Spinal cord (tissue), 10 donors: ENCODE measurements around the gene SRP72. TPM values are rescaled to one million over a fixed set of nuclear protein-coding genes. Genes with fewer than 3 reads are reported as not detected.

Experiments used
- DNase-seq, 6 donors: peaks; one replicate each; pipeline versions ENCODE4 v3.0.0 to v3.0.0-alpha.2; 2013 to 2015; ENCODE audit warnings: low spot score in 6 of 6, low read depth in 4 of 6
- H3K27ac ChIP-seq: one replicate; pipeline ENCODE4 v1.5.1; 2013; ENCODE audit warnings: low read depth, low read length, control low read depth
- H3K27me3 ChIP-seq: one replicate; pipeline ENCODE4 v1.6.1; 2013; ENCODE audit warnings: low read length; ENCODE audit not compliant: control insufficient read depth, insufficient read depth
- H3K36me3 ChIP-seq: one replicate; pipeline ENCODE4 v1.6.1; 2013; ENCODE audit warnings: low read length; ENCODE audit not compliant: control insufficient read depth, insufficient read depth
- H3K4me1 ChIP-seq: one replicate; pipeline ENCODE4 v1.6.1; 2013; ENCODE audit warnings: low read length; ENCODE audit not compliant: control insufficient read depth, insufficient read depth
- H3K4me3 ChIP-seq: one replicate; pipeline ENCODE4 v1.5.1; 2013; ENCODE audit warnings: low read depth, low read length, control low read depth
- H3K9me3 ChIP-seq: one replicate; pipeline ENCODE4 v1.6.1; 2013; ENCODE audit warnings: low read length; ENCODE audit not compliant: control insufficient read depth, insufficient read depth
- WGBS: methylation state at CpG from one replicate; pipeline ENCODE4 v1.1.5; 2013; ENCODE audit warnings: missing lambda C conversion rate; ENCODE audit not compliant: insufficient coverage; 5-methylcytosine and 5-hydroxymethylcytosine counted together
- polyA plus RNA-seq, 2 donors: library from polyadenylated mRNA; unstranded; fragments of 120-200 nt; gene quantifications; one replicate each; pipeline ENCODE4 v1.2.1, GENCODE V29; 2013; ENCODE audit not compliant: insufficient read length in 2 of 2
- total RNA-seq, 2 donors: library from RNA; depleted of rRNA in 1 of 2; stranded (reverse); fragments of 120-200 nt in 1 of 2; fragments of >200 nt in 1 of 2; gene quantifications; one replicate each; pipeline versions ENCODE4 v1.2.3 to v1.2.4, GENCODE V29; 2013 to 2014
- donor health status: healthy.

SRP72 gene
- total and polyA plus RNA-seq, 4 donors = 59.1 to 91.5 (median 74.7) TPM

- no peak overlapping the region for H3K27ac ChIP-seq
- DNase-seq = no peak
- WGBS = 89% methylated on average over 1 of the region's 3 CpGs
- no peak overlapping the region for H3K4me3 ChIP-seq
- H3K36me3 ChIP-seq = peaks cover 37% of the 10 kb centered on the region
- H3K27me3 ChIP-seq = no peaks in the 10 kb centered on the region
- H3K4me1 ChIP-seq = no peaks in the 10 kb centered on the region
- H3K9me3 ChIP-seq = no peaks in the 10 kb centered on the region
Observed at GRCh38 chr4:56480691-56481090, 13.3 kb downstream of the SRP72 start.

DNA sequence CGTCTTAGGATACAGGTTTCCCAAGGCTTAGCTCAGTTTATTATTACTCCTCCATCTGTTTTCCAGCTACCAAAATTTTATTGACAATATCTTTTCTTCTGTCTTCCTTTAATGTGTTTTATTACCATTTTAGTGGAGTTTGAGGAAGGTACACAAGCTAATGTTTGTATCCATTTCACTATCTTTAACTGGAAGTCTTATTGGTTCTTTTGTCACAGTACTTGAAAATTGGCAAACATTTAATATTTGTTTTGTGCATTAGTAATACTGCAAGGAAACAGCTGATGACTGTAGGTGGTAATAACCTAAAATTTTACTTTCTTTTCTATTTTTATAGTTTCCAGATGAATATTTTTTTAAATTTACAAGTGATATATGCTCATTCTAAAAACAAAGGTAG is 28.8 kb downstream of the SRP72 start:
- no peaks in the 10 kb centered on the region for H3K27me3 ChIP-seq
- no peaks in the 10 kb centered on the region for H3K4me1 ChIP-seq
- no CpG with 5 or more reads among the region's 1 CpG for WGBS
- no peaks in the 10 kb centered on the region for H3K9me3 ChIP-seq
- no peak overlapping the region for H3K4me3 ChIP-seq
- H3K27ac ChIP-seq = no peak overlapping the region
- no peak for DNase-seq
- H3K36me3 ChIP-seq = peaks cover 16% of the 10 kb centered on the region

DNA sequence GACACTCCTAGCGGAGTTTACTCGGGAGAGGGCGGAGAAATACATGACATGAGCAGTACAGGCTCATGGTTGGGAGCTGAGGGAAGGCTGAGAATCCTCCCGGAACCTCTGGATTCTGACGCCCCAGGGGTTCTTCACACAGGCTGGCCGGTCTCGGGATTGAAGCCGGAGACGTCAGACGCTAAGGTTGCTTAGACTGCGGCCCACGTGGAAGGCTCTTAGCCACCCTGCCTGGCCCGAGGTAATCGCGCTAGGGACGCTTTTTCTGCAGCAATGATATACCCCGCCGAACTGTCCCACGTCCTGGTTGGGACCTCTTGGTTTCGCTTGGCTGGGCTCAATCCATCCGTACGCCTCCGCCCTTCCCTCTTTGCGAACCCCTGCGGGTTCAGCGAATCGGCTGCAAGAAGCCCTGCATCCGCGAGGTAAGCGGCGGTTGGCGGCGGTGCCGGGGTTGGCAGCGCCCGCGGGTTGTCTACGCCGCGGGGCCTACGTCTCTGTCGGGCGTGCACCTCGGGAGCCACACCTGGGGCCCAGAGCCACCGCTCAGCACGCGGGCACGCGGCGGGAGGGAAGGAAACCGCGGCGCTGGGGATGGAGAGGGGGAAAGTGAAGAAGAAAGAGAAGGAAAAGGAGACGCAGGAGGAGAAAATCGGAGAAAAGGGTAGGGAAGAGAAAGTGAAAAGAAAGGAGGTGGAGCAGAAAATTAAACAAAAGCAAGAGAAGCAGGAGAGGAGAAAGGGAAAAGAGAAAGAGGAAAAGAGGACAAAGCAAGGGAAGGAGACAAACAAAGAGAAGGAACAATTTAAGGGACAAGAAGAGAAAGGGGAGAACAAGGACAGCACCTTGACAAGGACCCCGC is 38.1 kb downstream of the SRP72 start, which contains the start of gene ARL9:
Gene ARL9 (plus strand): TSS at position 523 of the 862 bp plus-strand sequence. CDS start 72 bp downstream, at position 595.
- DNase-seq = peak in 5 of 6 donors; percentile 28 to 83 (median 36)
- H3K27ac ChIP-seq = peak within 1 kb of the TSS; percentile 40
- peaks cover 15% of the 10 kb centered on the region for H3K4me1 ChIP-seq
- H3K27me3 ChIP-seq = no peaks in the 10 kb centered on the region
- no peaks in the 10 kb centered on the region for H3K9me3 ChIP-seq
- peak within 1 kb of the TSS; percentile 60 for H3K4me3 ChIP-seq
- 2% methylated on average over 56 of the region's 56 CpGs for WGBS
- no peaks in the 10 kb centered on the region for H3K36me3 ChIP-seq

GRCh38 chr4:56511098-56511497 is 43.7 kb downstream of the SRP72 start:
- no peaks in the 10 kb centered on the region for H3K36me3 ChIP-seq
- no peaks in the 10 kb centered on the region for H3K27me3 ChIP-seq
- peak in 1 of 6 donors; percentile 42 for DNase-seq
- peaks cover 8% of the 10 kb centered on the region for H3K4me1 ChIP-seq
- no peaks in the 10 kb centered on the region for H3K9me3 ChIP-seq
- no peak overlapping the region for H3K4me3 ChIP-seq
- no peak overlapping the region for H3K27ac ChIP-seq

DNA sequence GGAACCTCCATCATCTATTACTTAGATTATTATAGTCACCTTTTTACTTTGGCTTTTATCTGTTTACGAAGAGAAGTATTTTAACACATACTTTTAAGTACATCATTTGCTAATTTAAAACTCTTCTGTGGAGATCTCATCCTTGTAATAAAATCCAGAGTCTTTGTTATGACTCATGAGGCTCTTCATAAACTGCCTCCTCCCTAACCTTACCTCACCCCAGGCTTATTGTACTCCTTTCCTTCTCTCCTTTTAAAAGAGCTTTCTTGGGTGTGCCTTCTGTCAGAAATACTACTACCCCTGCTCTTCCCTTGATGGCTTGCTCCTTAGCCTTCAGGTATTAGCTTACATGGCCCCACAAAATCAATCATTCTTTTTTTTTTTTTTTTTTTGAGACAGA is 44.7 kb downstream of the SRP72 start:
- Histone ChIP-seq H3K4me3 (no peak overlapping the region), H3K27me3 (no peaks in the 10 kb centered on the region), H3K4me1 (no peaks in the 10 kb centered on the region), H3K36me3 (no peaks in the 10 kb centered on the region), H3K9me3 (no peaks in the 10 kb centered on the region), H3K27ac (no peak overlapping the region)
- DNase-seq = no peak
- WGBS = no CpG with 5 or more reads among the region's 1 CpG

GRCh38 chr4:56513517-56513916 is 46.1 kb downstream of the SRP72 start:
- H3K4me3 ChIP-seq = no peak overlapping the region
- no peak overlapping the region for H3K27ac ChIP-seq
- H3K36me3 ChIP-seq = no peaks in the 10 kb centered on the region
- 83% methylated on average over 1 of the region's 2 CpGs for WGBS
- H3K27me3 ChIP-seq = no peaks in the 10 kb centered on the region
- DNase-seq = no peak
- no peaks in the 10 kb centered on the region for H3K9me3 ChIP-seq
- no peaks in the 10 kb centered on the region for H3K4me1 ChIP-seq

- H3K27ac ChIP-seq = no peak overlapping the region
- H3K27me3 ChIP-seq = peaks cover 5% of the 10 kb centered on the region
- DNase-seq = peak; percentile 24 to 90 (median 55)
- H3K4me1 ChIP-seq = peaks cover 10% of the 10 kb centered on the region
- H3K4me3 ChIP-seq = peak overlapping the region; percentile 59
- under 1% methylated on average over 63 of the region's 68 CpGs for WGBS
- no peaks in the 10 kb centered on the region for H3K9me3 ChIP-seq
- no peaks in the 10 kb centered on the region for H3K36me3 ChIP-seq
Observed at GRCh38 chr4:56530269-56531148, 63.1 kb downstream of the SRP72 start.

- H3K9me3 ChIP-seq = no peaks in the 10 kb centered on the region
- H3K27ac ChIP-seq = no peak overlapping the region
- H3K27me3 ChIP-seq = peaks cover 5% of the 10 kb centered on the region
- no peaks in the 10 kb centered on the region for H3K36me3 ChIP-seq
- 26% methylated on average over 8 of the region's 11 CpGs for WGBS
- peak in 1 of 6 donors; percentile 6 for DNase-seq
- H3K4me3 ChIP-seq = peak overlapping the region; percentile 59
- peaks cover 10% of the 10 kb centered on the region for H3K4me1 ChIP-seq
Observed at GRCh38 chr4:56531149-56531770, 63.8 kb downstream of the SRP72 start.

- no peak for DNase-seq
- Histone ChIP-seq H3K27me3 (peaks cover 5% of the 10 kb centered on the region), H3K4me3 (no peak overlapping the region), H3K27ac (no peak overlapping the region), H3K36me3 (no peaks in the 10 kb centered on the region), H3K9me3 (no peaks in the 10 kb centered on the region), H3K4me1 (peaks cover 10% of the 10 kb centered on the region)
- 86% methylated on average over 4 of the region's 4 CpGs for WGBS
Observed at GRCh38 chr4:56531823-56532222, 64.4 kb downstream of the SRP72 start.
